ENCODE measurements around the gene CALML5.

CALML5 gene

DNA sequence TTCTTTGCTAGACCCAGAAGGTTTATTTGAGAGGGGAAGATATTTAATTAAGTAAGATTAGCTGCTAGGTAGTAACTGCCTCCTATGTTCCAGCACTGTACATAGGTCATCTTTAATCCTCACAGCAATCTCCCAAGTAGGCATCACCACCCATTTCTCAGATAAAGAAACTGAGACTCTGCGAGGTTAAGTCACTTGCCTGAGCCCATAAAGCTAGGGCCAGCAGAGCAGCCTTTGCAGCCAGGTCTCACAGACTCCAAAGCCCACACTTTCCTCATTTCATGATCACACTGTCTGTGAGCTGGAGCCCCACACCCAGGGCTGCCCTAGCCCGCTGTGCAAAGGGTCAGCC, 46.0 kb upstream of the CALML5 start:
- Histone ChIP-seq H3K4me3 (ENCODE audit: low read depth, low read length) (no peak overlapping the region), H3K36me3 (replicated peaks) (no peaks in the 10 kb centered on the region), H3K27me3 (replicated peaks) (no peaks in the 10 kb centered on the region), H3K27ac (peak overlapping the region; percentile 63)
- in situ Hi-C loops (cut with HindIII; ENCODE audit: low pct_ligation_motif_present, low sequenced_read_pairs): no loop called here
- TF ChIP-seq, protein P1, sequence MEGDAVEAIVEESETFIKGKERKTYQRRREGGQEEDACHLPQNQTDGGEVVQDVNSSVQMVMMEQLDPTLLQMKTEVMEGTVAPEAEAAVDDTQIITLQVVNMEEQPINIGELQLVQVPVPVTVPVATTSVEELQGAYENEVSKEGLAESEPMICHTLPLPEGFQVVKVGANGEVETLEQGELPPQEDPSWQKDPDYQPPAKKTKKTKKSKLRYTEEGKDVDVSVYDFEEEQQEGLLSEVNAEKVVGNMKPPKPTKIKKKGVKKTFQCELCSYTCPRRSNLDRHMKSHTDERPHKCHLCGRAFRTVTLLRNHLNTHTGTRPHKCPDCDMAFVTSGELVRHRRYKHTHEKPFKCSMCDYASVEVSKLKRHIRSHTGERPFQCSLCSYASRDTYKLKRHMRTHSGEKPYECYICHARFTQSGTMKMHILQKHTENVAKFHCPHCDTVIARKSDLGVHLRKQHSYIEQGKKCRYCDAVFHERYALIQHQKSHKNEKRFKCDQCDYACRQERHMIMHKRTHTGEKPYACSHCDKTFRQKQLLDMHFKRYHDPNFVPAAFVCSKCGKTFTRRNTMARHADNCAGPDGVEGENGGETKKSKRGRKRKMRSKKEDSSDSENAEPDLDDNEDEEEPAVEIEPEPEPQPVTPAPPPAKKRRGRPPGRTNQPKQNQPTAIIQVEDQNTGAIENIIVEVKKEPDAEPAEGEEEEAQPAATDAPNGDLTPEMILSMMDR (IDR thresholded peaks at IDR 0.05; ENCODE audit: low read depth, low read length, missing control alignments): no peak
- DNase-seq: no peak

DNA sequence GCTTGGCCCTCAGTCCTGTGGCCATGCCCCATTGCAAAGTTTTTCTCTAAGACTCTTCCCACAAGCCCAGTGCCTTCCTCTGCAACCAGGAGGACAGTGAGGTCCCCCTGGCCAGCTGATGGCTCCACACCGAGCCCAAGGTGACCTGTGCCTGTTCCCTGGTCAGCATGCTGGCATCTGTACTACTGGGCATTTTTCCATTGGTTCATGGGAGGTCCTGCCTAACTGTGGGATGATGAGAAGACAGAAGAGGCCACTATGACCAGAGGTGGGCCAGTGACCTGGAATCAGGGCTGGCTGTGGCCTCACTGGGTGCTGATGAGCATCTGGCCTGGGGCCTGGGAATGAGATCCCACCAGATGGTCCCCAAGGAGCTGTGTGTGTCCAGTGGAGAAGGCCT, 45.6 kb upstream of the CALML5 start:
- no peak for DNase-seq
- in situ Hi-C loops (cut with HindIII; ENCODE audit: low pct_ligation_motif_present, low sequenced_read_pairs): no loop called here
- Histone ChIP-seq H3K27ac (no peak overlapping the region), H3K27me3 (replicated peaks) (no peaks in the 10 kb centered on the region), H3K36me3 (replicated peaks) (no peaks in the 10 kb centered on the region), H3K4me3 (ENCODE audit: low read depth, low read length) (no peak overlapping the region)
- TF ChIP-seq, protein P1 (IDR thresholded peaks at IDR 0.05; ENCODE audit: low read depth, low read length, missing control alignments): no peak

DNA sequence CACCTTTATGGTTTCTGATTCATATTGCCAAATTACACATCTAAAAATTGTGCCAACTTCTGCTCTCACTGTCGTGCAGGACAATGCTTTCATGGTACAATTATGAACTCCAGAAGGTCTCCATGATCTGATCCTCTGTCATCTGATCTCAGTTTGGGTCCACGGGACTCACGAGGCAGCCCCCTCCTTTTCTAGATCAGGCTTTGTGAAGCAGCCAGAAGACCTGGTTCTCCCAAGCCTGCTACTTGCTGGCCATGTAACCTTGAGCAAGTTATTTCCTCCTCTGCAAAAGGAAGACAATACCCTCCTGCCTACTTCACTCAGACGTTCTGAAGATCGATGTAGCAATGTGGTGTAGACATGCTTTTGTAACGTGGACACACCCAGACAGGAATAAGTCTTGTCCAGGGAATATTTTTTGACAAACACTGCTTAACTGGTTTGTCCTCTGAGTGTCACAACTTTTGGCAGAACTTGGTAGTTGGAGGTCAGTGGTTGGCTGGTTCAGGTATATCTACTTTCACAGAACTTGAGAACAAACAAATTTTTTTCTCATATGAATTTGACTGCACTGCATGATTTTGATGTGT, 44.9 kb upstream of the CALML5 start:
- no peak for DNase-seq
- no peak overlapping the region for H3K4me3 ChIP-seq (ENCODE audit: low read depth, low read length)
- no peaks in the 10 kb centered on the region for H3K36me3 ChIP-seq (replicated peaks)
- in situ Hi-C loops (cut with HindIII; ENCODE audit: low pct_ligation_motif_present, low sequenced_read_pairs): no loop called here
- TF ChIP-seq, protein P1 (IDR thresholded peaks at IDR 0.05; ENCODE audit: low read depth, low read length, missing control alignments): no peak
- no peak overlapping the region for H3K27ac ChIP-seq
- H3K27me3 ChIP-seq (replicated peaks): no peaks in the 10 kb centered on the region

DNA sequence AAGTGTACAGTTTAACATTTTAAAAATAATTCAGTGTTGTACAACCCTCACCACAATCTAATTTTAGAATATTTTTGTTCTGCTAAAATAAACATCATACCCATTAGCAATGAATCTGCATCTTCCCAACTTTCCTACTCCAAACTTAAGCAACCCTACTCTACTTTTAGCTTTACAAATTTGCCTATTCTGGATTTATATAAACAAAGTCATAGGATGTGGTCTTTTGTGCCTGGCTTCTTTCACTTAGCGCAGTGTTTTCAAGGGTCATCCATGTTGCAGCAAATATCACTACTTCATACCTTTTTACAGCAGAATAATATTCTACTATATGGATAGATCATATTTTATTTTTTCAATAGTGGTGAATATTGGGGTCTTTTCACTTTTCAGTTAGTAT, 44.3 kb upstream of the CALML5 start:
- H3K4me3 ChIP-seq (ENCODE audit: low read depth, low read length): no peak overlapping the region
- no peaks in the 10 kb centered on the region for H3K27me3 ChIP-seq (replicated peaks)
- H3K27ac ChIP-seq: no peak overlapping the region
- H3K36me3 ChIP-seq (replicated peaks): no peaks in the 10 kb centered on the region
- TF ChIP-seq, protein P1 (IDR thresholded peaks at IDR 0.05; ENCODE audit: low read depth, low read length, missing control alignments): no peak
- in situ Hi-C loops (cut with HindIII; ENCODE audit: low pct_ligation_motif_present, low sequenced_read_pairs): no loop called here
- no peak for DNase-seq

DNA sequence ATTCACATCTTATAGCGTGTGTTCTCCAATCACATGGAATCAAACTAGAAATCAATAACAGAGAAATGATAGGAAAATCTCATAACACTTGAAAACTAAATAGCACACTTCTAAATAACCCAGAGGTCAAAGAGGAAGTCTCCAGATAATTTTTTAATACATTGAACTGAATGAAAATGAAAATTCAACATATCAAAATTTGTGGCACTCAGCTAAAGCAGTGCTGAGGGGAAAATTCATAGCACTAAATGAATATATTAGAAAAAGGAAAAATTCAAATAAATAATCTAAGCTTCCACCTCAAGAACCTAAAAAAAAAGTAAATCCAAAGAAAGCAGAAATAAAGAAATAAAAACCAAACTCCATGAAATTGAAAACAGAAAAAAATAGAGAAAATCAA, 42.7 kb upstream of the CALML5 start:
- in situ Hi-C loops (cut with HindIII; ENCODE audit: low pct_ligation_motif_present, low sequenced_read_pairs): no loop called here

More for the DNA sequence above, 42.7 kb upstream of the CALML5 start:
- H3K4me3 ChIP-seq (ENCODE audit: low read depth, low read length): no peak overlapping the region
- H3K27ac ChIP-seq: no peak overlapping the region
- TF ChIP-seq, protein P1 (IDR thresholded peaks at IDR 0.05; ENCODE audit: low read depth, low read length, missing control alignments): no peak
- no peaks in the 10 kb centered on the region for H3K36me3 ChIP-seq (replicated peaks)
- DNase-seq: no peak
- no peaks in the 10 kb centered on the region for H3K27me3 ChIP-seq (replicated peaks)

Data from brain microvascular endothelial cell (primary cell).